Activated B cell treated with CpG ODN at 0.5 μM for 24 hours (primary cell): ENCODE data around the gene MTMR3. TPM values are rescaled to one million over a fixed set of nuclear protein-coding genes. Genes with fewer than 3 reads are reported as not detected.

ENCODE experiments used
- ATAC-seq: fragments of 200-7000 bp; cut with Tn5 transposase; one replicate; pipeline ENCODE4 v1.10.0; 2021; ENCODE audit warnings: low read depth, mild to moderate bottlenecking, moderate library complexity
- CTCF ChIA-PET: fragments of 350-600 bp; sonication (Branson Sonifier 250); formaldehyde crosslinking; loops from one replicate; lab custom pipeline; 2021; ENCODE audit warnings: antibody characterized with exemption; lab: Charles Lee
- POLR2A ChIA-PET: fragments of 350-600 bp; sonication (Branson Sonifier 250); formaldehyde crosslinking; loops from one replicate; lab custom pipeline; 2021; ENCODE audit warnings: antibody characterized with exemption; lab: Charles Lee
- DNase-seq: peaks from one replicate; pipeline ENCODE4 v3.0.0; 2022
- H3K27ac Mint-ChIP-seq: one replicate; pipeline ENCODE4 v1.8.0; 2020; ENCODE audit warnings: mixed read lengths
- H3K27me3 Mint-ChIP-seq: one replicate; pipeline ENCODE4 v1.8.0; 2021; ENCODE audit warnings: mixed read lengths
- H3K36me3 Mint-ChIP-seq: one replicate; pipeline ENCODE4 v1.8.0; 2021; ENCODE audit warnings: low read depth, mixed read lengths
- H3K4me1 Mint-ChIP-seq: one replicate; pipeline ENCODE4 v1.8.0; 2021; ENCODE audit warnings: mixed read lengths
- H3K4me3 Mint-ChIP-seq: one replicate; pipeline ENCODE4 v1.8.0; 2020; ENCODE audit warnings: mild to moderate bottlenecking, mixed read lengths
- H3K9me3 Mint-ChIP-seq: one replicate; pipeline ENCODE4 v1.8.0; 2020; ENCODE audit warnings: mixed read lengths
- CTCF ChIP-seq: fragments of 200-600 bp; IDR thresholded peaks from one replicate; pipeline ENCODE4 v1.8.0; 2022; ENCODE audit warnings: antibody characterized with exemption, mild to moderate bottlenecking
- intact Hi-C: fragments of 100-400 bp; cut with micrococcal nuclease; formaldehyde crosslinking; loops from one replicate; pipeline ENCODE4 v1.15.1; 2024
- total RNA-seq: library from RNA; stranded (reverse); gene quantifications from 2 replicates; pipeline ENCODE4 v1.2.3, GENCODE V29; 2022

The MTMR3 gene
- total RNA-seq, 1 donor from 2014 or later, result 36.6 TPM

DNA sequence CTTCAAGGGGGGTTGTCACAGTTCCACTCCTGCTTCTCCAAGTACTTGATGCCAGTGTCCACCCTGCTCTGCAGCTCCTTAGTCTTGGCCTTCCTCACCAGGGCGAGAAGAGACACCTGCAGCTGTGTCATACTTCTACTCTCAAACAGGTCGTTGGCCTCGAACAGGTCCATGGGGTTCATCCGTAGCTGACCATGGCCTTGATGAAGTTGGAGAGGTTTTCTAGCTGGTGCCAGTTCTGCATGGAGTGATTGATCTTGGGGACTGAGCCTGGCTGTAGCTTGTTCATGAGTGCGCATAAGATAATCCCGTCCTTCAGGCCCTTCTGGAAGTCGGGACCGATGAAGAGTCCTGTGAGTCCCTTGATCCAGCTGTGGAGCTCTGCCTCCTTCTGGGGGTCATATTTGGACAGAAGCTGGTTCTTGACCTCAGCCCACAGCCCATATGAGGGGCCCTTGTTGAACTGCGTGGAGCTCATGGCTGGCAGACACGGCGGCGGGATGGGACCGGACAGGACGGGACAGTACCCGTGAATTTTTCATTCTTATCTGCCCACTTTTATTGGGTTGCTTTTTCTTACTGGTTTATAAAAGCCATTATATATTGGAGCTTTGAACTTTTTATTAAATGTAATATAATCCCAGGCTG lies 163.9 kb downstream of the MTMR3 start:
- Mint-ChIP-seq H3K27me3 (no peaks in the 10 kb centered on the region), H3K9me3 (no peaks in the 10 kb centered on the region), H3K27ac (no peak overlapping the region), H3K36me3 (no peaks in the 10 kb centered on the region), H3K4me3 (no peak overlapping the region), H3K4me1 (peaks cover 6% of the 10 kb centered on the region)
- DNase-seq (no peak), ATAC-seq (no peak)
- no peak for TF ChIP-seq CTCF
- CTCF ChIA-PET, result no interaction called here
- POLR2A ChIA-PET, result interaction anchor here (0.5 kb wide), 1 partner anchor 457 kb away, joined by 3 read pairs; no protein-coding TSS in a partner anchor
- intact Hi-C loops, result no loop called here

GRCh38 chr22:30047364-30047738 lies 164.4 kb downstream of the MTMR3 start:
- intact Hi-C loops, result no loop called here
- no peak overlapping the region for H3K27ac Mint-ChIP-seq
- POLR2A ChIA-PET, result no interaction called here
- H3K9me3 Mint-ChIP-seq, result no peaks in the 10 kb centered on the region
- DNase-seq (no peak), ATAC-seq (no peak)
- no peak for TF ChIP-seq CTCF
- H3K4me1 Mint-ChIP-seq, result peaks cover 6% of the 10 kb centered on the region
- no peaks in the 10 kb centered on the region for H3K36me3 Mint-ChIP-seq
- no peaks in the 10 kb centered on the region for H3K27me3 Mint-ChIP-seq
- CTCF ChIA-PET, result no interaction called here
- H3K4me3 Mint-ChIP-seq, result no peak overlapping the region

DNA sequence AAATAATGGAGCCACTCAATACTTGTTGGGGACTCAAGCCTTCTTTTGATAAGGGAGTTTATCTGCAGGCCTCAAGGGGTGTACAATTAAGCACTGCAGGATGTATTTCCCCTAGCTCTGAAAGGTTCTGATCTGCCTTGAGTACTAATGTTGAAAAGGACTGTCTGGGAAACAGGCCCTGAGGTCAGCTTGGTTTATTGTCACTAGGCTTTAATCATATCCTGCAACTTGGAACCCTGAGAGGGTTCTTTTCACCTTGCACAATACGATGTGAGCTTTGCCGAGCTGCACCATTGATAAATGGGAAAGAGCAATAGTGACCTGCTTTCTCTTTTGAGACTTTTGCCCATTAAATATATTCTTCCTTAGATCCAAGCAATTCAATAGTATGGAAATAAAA lies 165.7 kb downstream of the MTMR3 start:
- ATAC-seq (no peak), DNase-seq (no peak)
- CTCF ChIA-PET, result no interaction called here
- no peaks in the 10 kb centered on the region for H3K27me3 Mint-ChIP-seq
- peaks cover 6% of the 10 kb centered on the region for H3K4me1 Mint-ChIP-seq
- no peaks in the 10 kb centered on the region for H3K9me3 Mint-ChIP-seq
- H3K27ac Mint-ChIP-seq, result no peak overlapping the region
- no peak overlapping the region for H3K4me3 Mint-ChIP-seq
- POLR2A ChIA-PET, result no interaction called here
- intact Hi-C loops, result no loop called here
- H3K36me3 Mint-ChIP-seq, result no peaks in the 10 kb centered on the region
- no peak for TF ChIP-seq CTCF

DNA sequence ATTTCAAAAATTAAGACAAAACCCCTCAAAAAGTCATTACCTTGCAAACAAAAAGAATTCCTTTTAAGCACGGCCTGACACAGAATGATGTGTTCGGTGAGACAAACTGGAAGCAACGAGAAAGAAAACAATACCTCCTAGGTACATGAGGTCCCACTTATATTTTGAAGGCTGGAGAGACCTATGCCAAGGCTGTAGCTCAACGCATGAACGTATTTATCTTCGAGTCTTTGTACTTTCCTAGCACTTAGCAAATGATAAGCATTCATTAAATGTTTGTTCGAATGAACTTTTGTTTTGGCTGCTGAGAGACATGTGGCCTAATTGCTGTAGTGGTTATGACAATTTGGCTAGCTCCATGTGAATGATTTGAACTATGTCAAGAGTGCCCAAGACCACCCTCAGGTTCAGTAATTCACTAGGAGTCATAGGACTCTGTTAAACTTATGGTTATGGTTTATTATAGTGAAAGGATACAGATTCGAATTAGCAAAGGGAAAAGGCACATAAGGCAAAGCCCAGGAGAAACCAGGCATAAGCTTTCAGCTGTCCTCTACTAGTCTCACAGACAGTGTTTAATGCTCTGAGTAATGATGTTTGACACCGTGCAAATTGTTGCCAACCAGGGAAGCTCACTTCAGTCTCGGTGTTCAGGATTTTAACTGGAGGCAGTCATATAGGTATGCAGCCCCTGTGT lies 171.2 kb downstream of the MTMR3 start:
- peaks cover under 1% of the 10 kb centered on the region for H3K27me3 Mint-ChIP-seq
- H3K36me3 Mint-ChIP-seq, result peaks cover 2% of the 10 kb centered on the region
- ATAC-seq (no peak), DNase-seq (no peak)
- POLR2A ChIA-PET, result no interaction called here
- intact Hi-C loops, result no loop called here
- no peaks in the 10 kb centered on the region for H3K4me1 Mint-ChIP-seq
- no peak overlapping the region for H3K4me3 Mint-ChIP-seq
- peaks cover 20% of the 10 kb centered on the region for H3K9me3 Mint-ChIP-seq
- no peak for TF ChIP-seq CTCF
- no peak overlapping the region for H3K27ac Mint-ChIP-seq
- CTCF ChIA-PET, result no interaction called here

DNA sequence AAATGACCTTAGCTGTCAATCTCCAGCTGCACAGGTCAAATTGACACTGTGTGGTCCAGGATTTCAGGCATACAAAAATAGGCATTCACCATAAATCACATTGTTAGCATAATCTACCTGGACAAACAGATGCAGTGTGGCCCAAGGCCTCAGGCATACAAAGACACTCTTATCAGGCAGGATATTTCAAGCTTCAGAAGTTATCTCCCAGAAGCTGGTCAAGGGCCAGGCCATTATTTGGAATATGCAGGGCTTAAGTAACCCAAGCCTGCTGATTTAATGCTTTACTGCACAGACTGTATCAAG lies 171.7 kb downstream of the MTMR3 start:
- H3K27ac Mint-ChIP-seq, result no peak overlapping the region
- CTCF ChIA-PET, result no interaction called here

More for the DNA sequence above, 171.7 kb downstream of the MTMR3 start:
- Mint-ChIP-seq H3K4me1 (no peaks in the 10 kb centered on the region), H3K36me3 (peaks cover 4% of the 10 kb centered on the region), H3K9me3 (peaks cover 23% of the 10 kb centered on the region), H3K4me3 (no peak overlapping the region), H3K27me3 (peaks cover 4% of the 10 kb centered on the region)
- ATAC-seq (no peak), DNase-seq (no peak)
- POLR2A ChIA-PET, result no interaction called here
- no peak for TF ChIP-seq CTCF
- intact Hi-C loops, result no loop called here
